NK-92 (cell line): Measurements from ENCODE around the gene EMD.

Experiments used
- DNase-seq: peaks from one replicate; lab custom pipeline; 2025; ENCODE audit not compliant: unreplicated experiment; lab: John Stamatoyannopoulos, UW

Gene EMD

DNA sequence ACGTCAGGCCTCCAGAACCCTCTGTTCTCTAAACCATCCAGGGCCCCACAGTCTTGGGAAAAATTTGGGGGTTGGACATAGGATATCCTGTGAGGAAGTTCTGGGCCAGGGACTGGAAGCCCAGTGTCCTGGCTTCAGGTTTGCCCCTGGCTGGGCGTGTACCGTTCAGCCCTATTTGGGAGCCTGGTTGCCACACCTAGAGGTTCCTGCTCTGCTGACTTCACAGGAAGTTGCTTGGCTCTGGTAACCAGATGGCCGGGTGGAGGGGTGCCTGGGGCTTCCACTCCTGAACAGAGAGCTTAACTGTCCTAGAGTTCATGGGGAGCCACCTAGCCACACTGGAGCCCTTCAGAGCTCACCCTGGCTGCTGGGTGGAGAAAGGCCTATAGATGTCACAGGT is 33.4 kb downstream of the EMD start:
- no peak for DNase-seq

DNA sequence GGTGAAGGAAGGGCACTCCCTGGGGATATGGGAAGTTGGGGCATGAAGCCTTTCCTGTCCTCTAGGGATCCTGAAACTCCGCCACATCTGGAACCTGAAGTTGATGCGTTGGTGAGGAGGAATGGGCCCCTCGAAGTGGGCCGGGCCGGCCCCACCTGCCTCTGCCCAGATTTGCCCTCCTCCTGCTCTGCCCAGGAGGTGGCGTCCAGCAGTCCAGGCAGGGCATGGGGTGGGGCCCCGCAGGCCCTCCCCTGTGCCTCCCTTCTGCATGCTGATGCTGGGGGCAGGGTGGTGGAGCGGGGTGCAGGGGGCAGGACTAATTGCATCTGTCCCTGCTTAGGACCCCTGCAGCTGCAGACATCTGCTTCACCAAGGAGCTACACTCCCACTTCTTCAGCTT is 34.0 kb downstream of the EMD start:
- DNase-seq = no peak

DNA sequence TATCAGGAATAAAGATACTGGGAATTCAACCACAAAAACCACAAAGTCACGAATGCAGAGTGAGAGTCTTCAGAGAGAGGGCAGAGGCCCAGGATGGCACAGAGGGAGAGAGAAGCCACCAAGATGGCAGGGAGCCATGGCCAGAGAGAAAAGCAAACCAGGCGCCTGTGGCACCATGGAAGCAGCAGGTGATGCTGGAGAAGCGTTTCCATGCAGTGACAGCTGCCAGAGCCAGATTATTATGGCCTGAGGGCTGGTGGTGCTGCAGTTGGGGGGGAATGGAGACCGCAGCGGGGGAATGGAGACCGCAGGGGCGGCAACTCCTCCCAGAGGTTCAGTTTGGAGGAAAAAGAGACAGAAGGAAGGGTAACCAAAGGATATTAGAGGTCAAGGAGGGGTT is 38.1 kb downstream of the EMD start:
- no peak for DNase-seq

DNA sequence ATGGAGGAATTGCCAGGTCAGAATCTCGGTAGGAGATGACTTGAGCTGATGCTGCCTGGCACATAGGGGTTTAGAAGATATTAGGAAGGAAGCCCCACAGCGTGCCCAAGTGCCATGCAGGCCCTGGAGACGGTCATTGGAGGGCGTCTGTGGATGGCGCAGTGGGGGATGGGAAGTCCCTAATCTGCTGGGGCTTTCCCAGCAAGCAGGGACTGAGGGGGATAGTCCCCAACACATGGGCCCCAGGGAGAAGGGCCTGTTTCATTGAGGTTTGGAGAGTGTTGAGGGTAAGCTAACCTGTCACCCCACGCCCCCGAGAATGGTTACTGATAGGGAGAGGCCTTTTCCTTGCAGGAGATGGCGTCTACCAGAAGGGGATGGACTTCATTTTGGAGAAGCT is 40.1 kb downstream of the EMD start:
- DNase-seq = no peak

DNA sequence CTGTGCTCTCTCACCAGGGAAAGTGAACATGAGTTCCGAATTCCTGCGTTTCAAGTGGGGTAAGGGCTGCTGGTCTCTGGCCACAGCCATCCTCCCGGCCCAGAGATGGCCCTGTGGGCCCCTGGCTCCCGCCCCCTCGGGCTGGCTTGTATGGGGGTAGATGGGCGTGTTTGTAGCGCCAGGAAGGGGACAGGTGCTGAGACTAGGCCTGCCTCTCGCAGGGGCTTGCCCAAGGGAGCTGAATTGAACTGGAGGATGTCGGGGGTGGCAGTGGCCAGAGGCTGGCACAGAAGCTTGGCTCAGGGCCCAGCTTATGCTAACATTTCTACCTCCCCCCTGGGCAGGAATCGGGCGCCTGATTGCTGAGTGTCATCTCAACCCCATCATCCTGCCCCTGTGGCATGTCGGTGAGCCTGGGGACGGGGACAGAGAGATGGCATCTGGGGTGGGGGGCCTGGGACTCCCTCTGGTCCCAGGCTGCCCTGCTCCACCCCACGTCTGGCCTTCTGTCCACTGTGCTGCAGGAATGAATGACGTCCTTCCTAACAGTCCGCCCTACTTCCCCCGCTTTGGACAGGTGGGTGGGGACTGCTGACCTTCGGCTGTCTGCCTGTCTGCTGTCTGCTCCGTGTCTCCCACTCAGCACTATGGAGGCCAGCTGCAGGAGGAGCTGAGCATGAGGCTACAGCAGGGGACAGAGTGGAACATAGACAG is 40.8 kb downstream of the EMD start:
- DNase-seq = no peak

DNA sequence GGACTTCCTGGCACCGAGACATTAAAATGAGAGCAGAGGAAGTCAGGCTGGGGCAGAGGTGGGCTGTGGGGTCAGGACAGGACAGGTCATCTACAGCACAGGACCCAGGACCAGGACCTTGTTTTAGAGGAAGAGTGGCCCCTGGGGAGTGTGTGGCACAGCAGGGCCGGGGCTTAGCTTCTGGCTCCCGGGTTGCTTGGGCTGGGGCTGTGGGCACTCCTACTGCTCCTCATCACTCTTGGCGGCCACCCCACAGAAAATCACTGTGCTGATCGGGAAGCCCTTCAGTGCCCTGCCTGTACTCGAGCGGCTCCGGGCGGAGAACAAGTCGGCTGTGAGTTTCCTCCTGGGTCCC is 41.3 kb downstream of the EMD start:
- no peak for DNase-seq

DNA sequence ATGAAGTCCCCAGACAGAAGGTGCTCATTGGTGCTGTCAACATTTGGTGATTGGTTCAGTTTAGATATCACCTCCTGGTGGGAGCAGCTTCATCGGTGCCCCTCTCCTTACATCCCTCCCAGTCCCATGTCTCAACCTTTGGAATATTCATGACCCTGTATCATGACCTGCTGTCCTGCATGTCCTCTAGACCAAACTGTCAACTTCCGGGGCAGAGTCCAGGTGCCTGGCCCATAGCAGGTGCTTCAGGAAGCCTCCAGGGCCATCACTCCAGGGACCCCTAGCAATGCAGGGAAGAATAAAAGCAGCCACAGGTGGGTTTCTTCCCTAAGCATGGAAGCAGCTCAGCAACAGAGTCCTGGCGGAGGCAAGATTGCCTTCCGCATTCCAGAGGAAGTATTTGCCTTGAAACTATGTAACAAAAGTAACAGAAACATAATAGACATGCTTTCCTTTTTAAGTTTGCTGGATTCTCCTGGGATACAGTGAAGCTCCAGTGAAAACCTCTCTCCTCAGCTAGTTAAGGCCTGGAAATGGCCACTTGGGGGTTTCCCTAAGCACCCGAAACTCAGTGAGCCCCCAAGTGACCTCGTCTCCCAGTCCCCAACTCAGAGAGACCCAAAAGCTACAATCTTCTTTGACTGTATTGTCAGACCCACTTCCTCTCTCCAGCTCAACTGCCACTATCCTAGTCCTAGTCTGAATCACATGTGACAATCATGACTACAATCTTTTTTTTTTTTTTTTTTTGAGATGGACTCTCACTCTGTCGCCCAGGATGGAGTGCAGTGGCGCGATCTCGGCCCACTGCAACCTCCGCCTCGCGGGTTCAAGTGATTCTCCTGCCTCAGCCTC is 48.0 kb downstream of the EMD start:
- no peak for DNase-seq

DNA sequence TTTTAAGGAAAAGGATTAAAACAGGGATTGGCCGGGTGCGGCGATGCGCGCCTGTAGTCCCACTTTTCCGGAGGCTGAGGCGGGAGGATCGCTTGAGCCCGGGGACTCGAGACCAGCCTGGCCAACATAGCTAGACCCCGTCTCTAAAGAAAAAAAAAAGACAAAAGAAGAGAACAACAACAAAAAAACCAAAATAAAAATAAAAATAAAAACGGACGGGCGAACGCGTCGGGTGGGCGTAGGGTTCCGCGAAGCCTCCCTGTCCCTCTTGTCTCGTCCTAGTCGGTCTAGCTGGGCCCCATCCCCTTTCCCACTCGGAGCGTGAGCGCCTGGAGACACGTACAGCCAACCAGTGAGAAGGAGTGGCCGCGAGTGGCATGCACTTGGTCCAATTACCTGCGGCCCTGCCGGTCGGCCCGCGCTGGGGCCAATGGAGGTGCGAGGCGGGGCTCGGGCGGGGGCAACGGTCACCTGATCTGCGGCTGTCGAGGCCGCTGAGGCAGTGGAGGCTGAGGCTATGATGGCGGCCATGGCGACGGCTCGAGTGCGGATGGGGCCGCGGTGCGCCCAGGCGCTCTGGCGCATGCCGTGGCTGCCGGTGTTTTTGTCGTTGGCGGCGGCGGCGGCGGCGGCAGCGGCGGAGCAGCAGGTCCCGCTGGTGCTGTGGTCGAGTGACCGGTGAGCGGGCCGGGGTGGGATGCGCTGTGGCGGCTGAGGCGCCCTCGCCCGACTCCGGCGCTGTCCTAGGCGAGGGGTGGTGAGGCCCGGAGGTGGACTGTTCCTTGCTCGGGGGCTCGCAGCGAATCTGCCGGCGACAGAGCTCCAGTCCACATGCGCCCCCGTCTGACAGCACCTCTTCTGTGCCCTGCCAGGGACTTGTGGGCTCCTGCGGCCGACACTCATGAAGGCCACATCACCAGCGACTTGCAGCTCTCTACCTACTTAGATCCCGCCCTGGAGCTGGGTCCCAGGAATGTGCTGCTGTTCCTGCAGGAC is 49.4 kb downstream of the EMD start, which contains the start of gene ATP6AP1:
Gene ATP6AP1 (plus strand): TSS at position 502 of the 996 bp plus-strand sequence. CDS start 16 bp downstream, at position 518.
- DNase-seq = peak; percentile 31

DNA sequence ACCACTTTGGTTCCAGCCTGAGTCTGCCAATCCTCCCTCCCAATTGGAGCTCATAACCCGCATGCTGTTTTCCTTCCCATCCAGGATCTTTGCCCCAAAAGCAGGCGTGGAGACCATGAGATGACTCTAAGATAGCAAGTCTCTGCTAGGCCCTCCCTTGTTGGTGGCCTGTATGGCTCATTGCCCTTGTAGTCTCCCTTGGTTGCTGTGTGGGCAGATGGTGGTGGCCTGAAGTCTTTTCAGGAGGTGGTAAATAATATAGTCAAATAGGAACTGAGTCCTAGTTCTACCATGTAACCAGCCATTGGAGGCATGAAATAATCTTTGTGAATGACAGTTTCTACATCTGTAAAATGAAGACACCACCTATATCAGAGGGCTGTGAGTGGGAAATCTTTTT is 50.6 kb downstream of the EMD start:
- DNase-seq = no peak

DNA sequence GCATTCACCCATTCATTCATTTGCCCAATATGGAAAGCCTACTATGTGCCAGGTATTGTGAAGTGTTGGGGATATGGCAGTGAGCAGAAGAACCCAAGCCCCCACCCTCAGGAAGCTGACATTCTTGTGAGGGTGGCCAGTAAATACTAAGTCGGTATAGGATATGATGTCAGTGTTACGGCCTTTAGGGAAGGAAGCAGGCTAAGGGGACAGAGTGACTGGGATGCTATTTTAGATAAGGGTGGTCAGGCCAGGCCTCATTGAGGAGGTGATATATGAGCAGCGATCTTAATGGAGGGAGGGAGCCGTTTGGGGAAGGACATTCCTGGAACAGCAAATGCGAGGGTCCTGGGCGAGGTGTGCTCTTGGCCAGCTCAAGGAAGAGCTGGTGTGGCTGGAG is 51.4 kb downstream of the EMD start:
- DNase-seq = no peak

DNA sequence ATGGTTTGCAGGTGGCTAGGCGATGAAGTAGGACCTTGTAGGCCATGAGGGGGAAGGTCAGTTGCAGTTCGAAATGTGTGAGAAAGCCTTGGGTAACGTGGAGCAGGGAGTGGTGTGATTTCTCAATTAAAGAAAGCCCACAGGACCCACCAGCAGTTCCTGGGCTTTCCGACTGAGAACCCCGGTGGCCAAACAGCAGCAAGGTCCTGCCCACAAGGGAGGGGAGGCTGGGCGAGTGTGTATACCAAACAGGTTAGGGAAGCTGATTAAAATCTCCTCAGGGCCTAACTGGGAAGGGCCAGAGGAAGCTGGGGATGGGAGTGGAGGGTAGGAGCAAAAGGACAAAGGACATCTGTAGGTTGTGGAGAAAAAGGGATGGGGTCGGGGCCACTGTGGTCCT is 51.8 kb downstream of the EMD start:
- DNase-seq = no peak
